Measurements from ENCODE around the gene SIRT1. TPM values are rescaled to one million over a fixed set of nuclear protein-coding genes. Genes with fewer than 3 reads are reported as not detected.

Gene SIRT1
- total and polyA plus RNA-seq, 2 of the 4 experiments (the other 2 are of a cell fraction): 9.5 to 12.9 TPM

DNA sequence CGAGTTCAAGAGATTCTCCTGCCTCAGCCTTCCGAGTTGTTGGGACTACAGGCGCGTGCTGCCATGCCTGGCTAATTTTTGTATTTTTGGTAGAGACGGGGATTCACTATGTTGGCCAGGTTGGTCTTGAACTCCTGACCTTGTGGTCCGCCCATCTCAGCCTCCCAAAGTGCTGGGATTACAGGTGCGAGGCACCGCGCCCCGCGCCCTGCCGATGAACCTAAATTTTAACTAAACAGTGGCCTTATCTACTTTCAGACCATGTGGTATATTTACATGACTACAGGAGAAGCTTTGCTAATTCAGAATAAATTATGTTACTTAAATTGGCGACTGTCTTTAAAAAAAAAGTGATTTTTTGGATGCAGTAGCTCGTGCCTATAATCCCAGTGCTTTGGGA, 9.2 kb downstream of the SIRT1 start:
- Histone ChIP-seq H2BK120ac (ENCODE audit: low read depth, low read length) (no peak overlapping the region), H3K4me3 (ENCODE audit: insufficient read depth, low read depth, low read length) (no peak overlapping the region), H3K9me3 (ENCODE audit: control insufficient read depth, insufficient read depth, low read length) (no peaks in the 10 kb centered on the region), H3K4me1 (ENCODE audit: control insufficient read depth, insufficient read depth, low read length) (no peaks in the 10 kb centered on the region; the same call in 1 of the 2 replicates), H3K9ac (ENCODE audit: low read depth, low read length) (no peak overlapping the region), H3K9me1 (ENCODE audit: insufficient read depth, low read length) (no peaks in the 10 kb centered on the region), H3K23ac (ENCODE audit: low read depth, low read length) (no peak overlapping the region), H2BK5ac (ENCODE audit: low read depth, low read length, poor library complexity, severe bottlenecking) (no peak overlapping the region), H4K5ac (ENCODE audit: low read depth, low read length) (no peak overlapping the region), H2AK9ac (replicated peaks; ENCODE audit: low read depth, low read length, poor library complexity) (no peak overlapping the region), H3K36me3 (ENCODE audit: control insufficient read depth, insufficient read depth, low read length) (peaks cover 40% of the 10 kb centered on the region), H3K18ac (ENCODE audit: low read depth, low read length) (no peak overlapping the region), H4K20me1 (ENCODE audit: insufficient read depth, low read length) (no peaks in the 10 kb centered on the region), H3K27me3 (ENCODE audit: control insufficient read depth, insufficient read depth, low read length) (no peaks in the 10 kb centered on the region), H3K4me2 (ENCODE audit: low read depth, low read length) (no peak overlapping the region), H3K56ac (ENCODE audit: extremely low read depth, insufficient read depth, low read length) (no peak overlapping the region), H4K91ac (ENCODE audit: insufficient read depth, low read depth, low read length) (no peak overlapping the region), H3K14ac (replicated peaks; ENCODE audit: low read depth, low read length) (no peak overlapping the region), H3K79me1 (ENCODE audit: low read depth in 1 of 2, low read length in 2 of 2) (peaks cover 25 to 37% of the 10 kb centered on the region in 2 experiments; a peak in 3 of 4 replicates), H2BK20ac (ENCODE audit: low read depth, low read length) (no peak overlapping the region), H4K8ac (ENCODE audit: low read depth in 2 of 2, low read length in 2 of 2) (no peak overlapping the region), H3K27ac (ENCODE audit: insufficient read depth, low read length) (no peak overlapping the region), H2BK15ac (ENCODE audit: low read depth, low read length) (no peak overlapping the region), H2AK5ac (ENCODE audit: low read depth, low read length) (no peak overlapping the region), H2AFZ (replicated peaks; ENCODE audit: low read length, poor library complexity) (no peak overlapping the region), H3K4ac (ENCODE audit: low read depth, low read length) (no peak overlapping the region)
- CTCF ChIA-PET: interaction anchor here (0.6 kb wide), 1 partner anchor 300 kb away, joined by 3 read pairs; no protein-coding TSS in a partner anchor
- POLR2A ChIA-PET (ENCODE audit: unreplicated experiment): no interaction called here
- no TSS peak for BruUV-seq (replicated peaks)
- dilution Hi-C loops (cut with HindIII; ENCODE audit: low sequenced_read_pairs, unreplicated experiment): no loop called here
- WGBS, 2 experiments (ENCODE audit: extremely low coverage in 2 of 2, insufficient read length in 1 of 2): no CpG with 5 or more reads among the region's 14 CpGs
- intact Hi-C loops (cut with micrococcal nuclease): no loop called here
- DNase-seq: no peak
- in situ Hi-C loops (cut with MboI; ENCODE audit: low sequenced_read_pairs): no loop called here
- no peak for ATAC-seq (ENCODE audit: low read depth)
- TF ChIP-seq MAZ (IDR thresholded peaks at IDR 0.05; ENCODE audit: borderline replicate concordance, low read depth, low read length) (no peak), RAD21 (IDR thresholded peaks at IDR 0.05; ENCODE audit: low read length) (no peak), CEBPB (IDR thresholded peaks at IDR 0.05; ENCODE audit: low read depth, low read length) (no peak), MXI1 (IDR thresholded peaks at IDR 0.05; ENCODE audit: borderline replicate concordance, low read depth, low read length) (no peak), RFX5 (IDR thresholded peaks at IDR 0.05; ENCODE audit: low read depth, low read length) (no peak), POLR2A (IDR thresholded peaks at IDR 0.05; ENCODE audit: low read depth, low read length) (no peak), MAFK (IDR thresholded peaks at IDR 0.05; ENCODE audit: low read depth, low read length) (no peak), RCOR1 (IDR thresholded peaks at IDR 0.05; ENCODE audit: insufficient replicate concordance, low read length) (no peak), FOS (IDR thresholded peaks at IDR 0.05; ENCODE audit: low read depth, low read length) (no peak)
- TF ChIP-seq, protein P1, sequence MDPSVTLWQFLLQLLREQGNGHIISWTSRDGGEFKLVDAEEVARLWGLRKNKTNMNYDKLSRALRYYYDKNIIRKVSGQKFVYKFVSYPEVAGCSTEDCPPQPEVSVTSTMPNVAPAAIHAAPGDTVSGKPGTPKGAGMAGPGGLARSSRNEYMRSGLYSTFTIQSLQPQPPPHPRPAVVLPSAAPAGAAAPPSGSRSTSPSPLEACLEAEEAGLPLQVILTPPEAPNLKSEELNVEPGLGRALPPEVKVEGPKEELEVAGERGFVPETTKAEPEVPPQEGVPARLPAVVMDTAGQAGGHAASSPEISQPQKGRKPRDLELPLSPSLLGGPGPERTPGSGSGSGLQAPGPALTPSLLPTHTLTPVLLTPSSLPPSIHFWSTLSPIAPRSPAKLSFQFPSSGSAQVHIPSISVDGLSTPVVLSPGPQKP (IDR thresholded peaks at IDR 0.05; ENCODE audit: borderline replicate concordance, low read depth, low read length): no peak
- TF ChIP-seq, protein P2, sequence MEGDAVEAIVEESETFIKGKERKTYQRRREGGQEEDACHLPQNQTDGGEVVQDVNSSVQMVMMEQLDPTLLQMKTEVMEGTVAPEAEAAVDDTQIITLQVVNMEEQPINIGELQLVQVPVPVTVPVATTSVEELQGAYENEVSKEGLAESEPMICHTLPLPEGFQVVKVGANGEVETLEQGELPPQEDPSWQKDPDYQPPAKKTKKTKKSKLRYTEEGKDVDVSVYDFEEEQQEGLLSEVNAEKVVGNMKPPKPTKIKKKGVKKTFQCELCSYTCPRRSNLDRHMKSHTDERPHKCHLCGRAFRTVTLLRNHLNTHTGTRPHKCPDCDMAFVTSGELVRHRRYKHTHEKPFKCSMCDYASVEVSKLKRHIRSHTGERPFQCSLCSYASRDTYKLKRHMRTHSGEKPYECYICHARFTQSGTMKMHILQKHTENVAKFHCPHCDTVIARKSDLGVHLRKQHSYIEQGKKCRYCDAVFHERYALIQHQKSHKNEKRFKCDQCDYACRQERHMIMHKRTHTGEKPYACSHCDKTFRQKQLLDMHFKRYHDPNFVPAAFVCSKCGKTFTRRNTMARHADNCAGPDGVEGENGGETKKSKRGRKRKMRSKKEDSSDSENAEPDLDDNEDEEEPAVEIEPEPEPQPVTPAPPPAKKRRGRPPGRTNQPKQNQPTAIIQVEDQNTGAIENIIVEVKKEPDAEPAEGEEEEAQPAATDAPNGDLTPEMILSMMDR (conservative IDR thresholded peaks at IDR 0.05; ENCODE audit: low read depth, low read length): no peak
